Progenitor cell of endocrine pancreas (in vitro differentiated cells): Measurements from ENCODE around the gene USP22. TPM values are rescaled to one million over a fixed set of nuclear protein-coding genes. Genes with fewer than 3 reads are reported as not detected.

Experiments used
- DNase-seq: peaks from one replicate; pipeline ENCODE4 v3.0.0; 2021; ENCODE audit warnings: low spot score; ENCODE audit not compliant: unreplicated experiment
- H3K27ac Mint-ChIP-seq: 2 replicates; pipeline ENCODE4 v1.8.0; 2021; ENCODE audit warnings: mild to moderate bottlenecking, moderate library complexity, mixed read lengths
- H3K27me3 Mint-ChIP-seq: 2 replicates; pipeline ENCODE4 v1.8.0; 2021; ENCODE audit warnings: mixed read lengths
- H3K36me3 Mint-ChIP-seq: 2 replicates; pipeline ENCODE4 v1.8.0; 2022; ENCODE audit warnings: mixed read lengths; ENCODE audit not compliant: insufficient read depth
- H3K4me1 Mint-ChIP-seq: 2 replicates; pipeline ENCODE4 v1.8.0; 2021; ENCODE audit warnings: low read depth, mixed read lengths
- H3K4me3 Mint-ChIP-seq: 2 replicates; pipeline ENCODE4 v1.8.0; 2021; ENCODE audit warnings: low read depth, mild to moderate bottlenecking, moderate library complexity, mixed read lengths
- H3K9me3 Mint-ChIP-seq: 2 replicates; pipeline ENCODE4 v1.8.0; 2021; ENCODE audit warnings: low read depth, mixed read lengths
- CTCF ChIP-seq: fragments of 200-600 bp; sonication (generic); IDR thresholded peaks from one replicate; pipeline ENCODE4 v1.5.0; 2021; ENCODE audit warnings: antibody characterized with exemption, mild to moderate bottlenecking; ENCODE audit not compliant: unreplicated experiment
- total RNA-seq: library from RNA; stranded (reverse); gene quantifications from 2 replicates; pipeline ENCODE4 v1.2.1, GENCODE V29; 2021

Gene USP22
- total RNA-seq, 1 donor from 2014 or later, result 368 TPM

- Mint-ChIP-seq H3K9me3 (no peaks in the 10 kb centered on the region), H3K36me3 (peaks cover 24% of the 10 kb centered on the region), H3K4me3 (no peak overlapping the region), H3K27ac (no peak overlapping the region), H3K27me3 (no peaks in the 10 kb centered on the region), H3K4me1 (peaks cover 19% of the 10 kb centered on the region)
- DNase-seq, result no peak
- no peak for TF ChIP-seq CTCF
These were observed 15.8 kb downstream of the USP22 start for GRCh38 chr17:21027031-21027430.

- DNase-seq, result no peak
- no peak overlapping the region for H3K4me3 Mint-ChIP-seq
- no peak for TF ChIP-seq CTCF
- H3K4me1 Mint-ChIP-seq, result peaks cover 18% of the 10 kb centered on the region
- peaks cover 27% of the 10 kb centered on the region for H3K36me3 Mint-ChIP-seq
- peak overlapping the region; percentile 86 for H3K27ac Mint-ChIP-seq
- H3K27me3 Mint-ChIP-seq, result no peaks in the 10 kb centered on the region
- no peaks in the 10 kb centered on the region for H3K9me3 Mint-ChIP-seq
These were observed 17.4 kb downstream of the USP22 start for GRCh38 chr17:21025451-21025850.

- Mint-ChIP-seq H3K4me3 (no peak overlapping the region), H3K27me3 (no peaks in the 10 kb centered on the region), H3K4me1 (peaks cover 10% of the 10 kb centered on the region), H3K36me3 (peaks cover 34% of the 10 kb centered on the region), H3K9me3 (no peaks in the 10 kb centered on the region), H3K27ac (peak overlapping the region; percentile 82)
- DNase-seq, result no peak
- TF ChIP-seq CTCF, result no peak
These were observed 18.8 kb downstream of the USP22 start for GRCh38 chr17:21024024-21024423.

GRCh38 chr17:21021208-21021803 lies 21.5 kb downstream of the USP22 start:
- peak overlapping the region; percentile 20 for H3K27ac Mint-ChIP-seq

GRCh38 chr17:21020622-21021021 lies 22.2 kb downstream of the USP22 start:
- H3K4me1 Mint-ChIP-seq, result peaks cover 6% of the 10 kb centered on the region
- H3K4me3 Mint-ChIP-seq, result no peak overlapping the region
- peak overlapping the region; percentile 65 for H3K27ac Mint-ChIP-seq
- H3K27me3 Mint-ChIP-seq, result no peaks in the 10 kb centered on the region
- no peaks in the 10 kb centered on the region for H3K9me3 Mint-ChIP-seq
- TF ChIP-seq CTCF, result no peak
- H3K36me3 Mint-ChIP-seq, result peaks cover 54% of the 10 kb centered on the region
- no peak for DNase-seq

More at GRCh38 chr17:21021208-21021803, 21.5 kb downstream of the USP22 start:
- no peak for DNase-seq
- H3K27me3 Mint-ChIP-seq, result no peaks in the 10 kb centered on the region
- H3K9me3 Mint-ChIP-seq, result no peaks in the 10 kb centered on the region
- H3K4me3 Mint-ChIP-seq, result no peak overlapping the region
- H3K36me3 Mint-ChIP-seq, result peaks cover 53% of the 10 kb centered on the region
- H3K4me1 Mint-ChIP-seq, result peaks cover 8% of the 10 kb centered on the region
- no peak for TF ChIP-seq CTCF
